T-helper 17 cell (primary cell): Measurements from ENCODE around the gene SEMA5A. TPM values are rescaled to one million over a fixed set of nuclear protein-coding genes. Genes with fewer than 3 reads are reported as not detected.
"Not testable (repeated sequence)": the region's sequence is repeated elsewhere in the genome, so short reads cannot be mapped to it uniquely, and the experiment has no call there.

Source experiments
- ATAC-seq: fragments of 150-1000 bp; cut with Tn5 transposase; 2 replicates; pipeline ENCODE4 v1.10.0; 2021; ENCODE audit warnings: mild to moderate bottlenecking, moderate library complexity
- DNase-seq, 3 donors: peaks; one replicate each; pipeline versions ENCODE4 v3.0.0 to v3.0.0-alpha.2; 2020 to 2021
- H3K9me3 ChIP-seq: one replicate; pipeline ENCODE4 v1.7.0; 2013; ENCODE audit warnings: low read length, mild to moderate bottlenecking; ENCODE audit not compliant: control insufficient read depth, poor library complexity, severe bottlenecking
- H3K27ac Mint-ChIP-seq: one replicate; pipeline ENCODE4 v1.8.0; 2022; ENCODE audit warnings: mild to moderate bottlenecking, moderate library complexity, mixed read lengths
- H3K27me3 Mint-ChIP-seq: one replicate; pipeline ENCODE4 v1.8.0; 2022; ENCODE audit warnings: mixed read lengths
- H3K36me3 Mint-ChIP-seq: one replicate; pipeline ENCODE4 v1.8.0; 2022; ENCODE audit warnings: low read depth, mixed read lengths
- H3K4me1 Mint-ChIP-seq: one replicate; pipeline ENCODE4 v1.8.0; 2022; ENCODE audit warnings: mild to moderate bottlenecking, mixed read lengths
- H3K4me3 Mint-ChIP-seq: one replicate; pipeline ENCODE4 v1.8.0; 2022; ENCODE audit warnings: mild to moderate bottlenecking, moderate library complexity, mixed read lengths
- total RNA-seq, 4 donors: library from RNA in 2 of 4; stranded (reverse) in 2 of 4; gene quantifications; one replicate each; pipeline ENCODE4 v1.2.3 and lab custom pipeline; 2022 to 2026

Gene SEMA5A
- total RNA-seq, 2 donors from 2014 or later, result 0.75 to 0.94 TPM

DNA sequence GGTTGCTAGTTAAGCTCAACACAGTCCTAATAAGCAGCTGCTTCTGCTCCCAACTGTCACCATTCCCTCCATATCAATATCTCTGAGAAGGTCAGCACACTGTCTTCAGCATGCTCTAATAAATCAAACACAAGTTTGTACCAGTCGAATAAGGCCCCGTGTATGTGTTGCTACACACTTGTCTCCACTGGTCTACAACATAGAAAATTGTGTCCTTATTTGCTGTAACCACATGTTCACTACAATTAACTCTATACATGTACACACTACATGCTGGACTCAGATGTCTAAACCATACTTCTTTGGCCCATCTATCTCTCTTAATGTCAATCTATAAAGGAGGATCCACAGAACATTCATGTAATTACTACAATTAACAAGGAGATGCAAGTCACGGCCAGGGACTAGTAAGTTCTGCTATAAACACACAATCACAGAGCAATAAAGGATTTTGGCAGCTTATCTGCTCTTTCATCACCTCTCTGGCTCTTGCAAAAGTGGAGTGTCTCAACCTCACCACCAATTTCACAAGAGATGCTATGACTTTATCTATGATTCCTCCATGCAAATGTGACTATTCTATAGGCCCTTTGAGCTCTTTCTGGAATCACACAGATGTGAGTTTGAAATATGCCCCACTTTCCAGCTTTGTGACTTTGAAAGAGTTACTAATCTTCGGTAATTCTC lies 143.9 kb downstream of the SEMA5A start:
- Mint-ChIP-seq H3K27ac (no peak overlapping the region), H3K4me1 (no peaks in the 10 kb centered on the region), H3K4me3 (no peak overlapping the region), H3K36me3 (no peaks in the 10 kb centered on the region), H3K27me3 (no peaks in the 10 kb centered on the region)
- ATAC-seq (no peak), DNase-seq (no peak)
- H3K9me3 ChIP-seq, result no peaks in the 10 kb centered on the region

DNA sequence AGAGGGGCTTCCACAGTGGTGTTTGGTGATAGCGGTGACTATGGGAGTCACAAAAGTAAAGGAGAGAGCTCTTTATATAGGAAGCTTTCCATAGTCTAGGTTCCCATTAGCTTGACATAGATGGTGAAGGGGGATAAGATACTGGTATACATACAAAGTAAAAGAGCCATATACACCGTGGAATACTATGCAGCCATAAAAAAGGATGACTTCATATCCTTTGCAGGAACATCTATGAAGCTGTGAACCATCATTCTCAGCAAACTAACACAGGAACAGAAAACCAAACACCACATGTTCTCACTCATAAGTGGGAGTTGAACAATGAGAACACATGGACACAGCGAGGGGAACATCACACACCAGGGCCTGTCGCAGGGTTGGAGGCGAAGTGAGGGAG lies 146.1 kb downstream of the SEMA5A start:
- not testable (repeated sequence) for H3K27ac Mint-ChIP-seq, ATAC-seq, H3K4me3 Mint-ChIP-seq, H3K4me1 Mint-ChIP-seq, H3K9me3 ChIP-seq, H3K27me3 Mint-ChIP-seq, H3K36me3 Mint-ChIP-seq, DNase-seq

DNA sequence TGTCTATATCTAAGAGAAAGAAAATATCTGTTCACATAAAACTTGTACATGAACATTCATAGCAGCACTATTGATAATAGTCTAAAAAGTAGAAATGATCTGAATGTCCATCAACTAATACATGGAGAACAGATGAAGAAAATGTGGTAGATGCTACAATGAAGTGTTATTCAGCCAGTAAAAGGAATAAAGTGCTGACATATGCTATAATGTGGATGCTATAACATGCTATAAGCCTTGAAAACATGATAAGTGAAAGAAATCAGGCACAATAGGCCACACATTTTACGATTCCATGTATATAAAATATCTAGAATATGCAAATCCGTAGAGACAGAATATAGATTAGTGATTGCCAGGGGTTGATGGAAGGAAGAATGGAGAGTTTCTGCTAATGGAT lies 146.8 kb downstream of the SEMA5A start:
- no peaks in the 10 kb centered on the region for H3K4me1 Mint-ChIP-seq
- H3K4me3 Mint-ChIP-seq, result no peak overlapping the region
- no peak for DNase-seq
- ATAC-seq, result no peak
- no peak overlapping the region for H3K27ac Mint-ChIP-seq
- H3K9me3 ChIP-seq, result no peaks in the 10 kb centered on the region
- no peaks in the 10 kb centered on the region for H3K27me3 Mint-ChIP-seq
- no peaks in the 10 kb centered on the region for H3K36me3 Mint-ChIP-seq

DNA sequence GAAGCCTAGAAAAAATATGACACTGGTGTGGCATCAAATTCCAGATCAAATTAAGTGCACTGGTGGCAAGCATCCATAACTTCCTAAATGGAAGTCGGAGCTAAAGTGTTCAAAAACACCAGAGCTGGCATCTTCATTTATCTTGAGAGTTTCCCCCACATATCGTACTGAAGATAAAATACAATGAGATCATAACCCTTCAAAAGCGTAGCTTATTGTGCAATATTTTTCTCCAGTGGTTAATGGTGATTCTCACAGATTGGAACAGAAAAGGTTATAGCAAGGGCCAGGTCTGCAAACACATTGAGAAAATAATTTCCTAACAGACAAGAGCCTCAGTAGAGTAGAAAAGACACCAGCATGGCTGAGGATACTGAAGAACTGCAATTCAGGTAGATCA lies 147.6 kb downstream of the SEMA5A start:
- Mint-ChIP-seq H3K4me1 (no peaks in the 10 kb centered on the region), H3K4me3 (no peak overlapping the region), H3K27me3 (no peaks in the 10 kb centered on the region), H3K27ac (no peak overlapping the region), H3K36me3 (no peaks in the 10 kb centered on the region)
- H3K9me3 ChIP-seq, result no peaks in the 10 kb centered on the region
- ATAC-seq, result no peak
- DNase-seq, result no peak

DNA sequence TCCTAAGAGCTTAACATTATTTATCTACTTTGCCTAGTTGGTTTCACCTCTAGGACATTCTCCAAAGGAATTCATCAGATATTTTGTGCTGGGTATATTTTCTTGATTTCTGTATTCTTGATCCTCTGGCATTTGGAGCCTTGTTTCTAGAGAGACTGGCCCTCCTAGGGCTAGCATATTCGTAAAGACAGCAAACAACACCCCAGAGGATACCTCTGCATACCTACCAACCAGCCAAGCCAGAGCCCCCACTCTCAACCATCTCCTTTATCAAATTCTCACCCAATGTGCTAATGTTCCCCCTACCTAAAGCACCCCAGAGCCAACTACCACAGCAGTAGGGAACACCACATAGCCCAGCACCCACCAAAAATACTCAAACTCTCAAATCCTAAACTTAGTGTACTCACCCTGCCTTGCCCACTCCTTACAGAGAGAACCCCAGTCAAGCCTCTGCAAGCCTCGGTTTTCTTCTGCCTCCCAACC lies 149.5 kb downstream of the SEMA5A start:
- no peak overlapping the region for H3K4me3 Mint-ChIP-seq
- ATAC-seq, result no peak
- no peak for DNase-seq
- no peaks in the 10 kb centered on the region for H3K9me3 ChIP-seq
- no peaks in the 10 kb centered on the region for H3K27me3 Mint-ChIP-seq
- no peaks in the 10 kb centered on the region for H3K36me3 Mint-ChIP-seq
- no peak overlapping the region for H3K27ac Mint-ChIP-seq
- H3K4me1 Mint-ChIP-seq, result no peaks in the 10 kb centered on the region

DNA sequence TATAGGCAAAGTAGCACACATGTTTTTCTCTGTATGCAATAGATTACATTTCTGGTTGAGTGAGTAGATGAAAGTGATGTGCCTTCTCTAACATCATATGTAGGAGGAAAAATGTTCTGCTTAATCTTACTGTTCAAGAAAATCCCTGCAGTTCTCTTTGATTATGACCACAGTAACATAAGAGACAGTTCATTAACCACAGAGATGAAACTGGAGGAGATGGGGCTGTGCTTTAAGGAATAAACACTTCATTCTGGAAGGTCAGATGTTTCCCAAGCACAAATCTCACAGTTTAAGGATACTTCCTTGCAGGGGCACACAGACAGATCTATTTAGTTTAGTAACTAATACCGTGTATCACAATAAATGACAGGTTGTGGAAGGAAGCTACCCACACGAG lies 150.2 kb downstream of the SEMA5A start:
- H3K36me3 Mint-ChIP-seq, result no peaks in the 10 kb centered on the region
- H3K4me3 Mint-ChIP-seq, result no peak overlapping the region
- no peaks in the 10 kb centered on the region for H3K27me3 Mint-ChIP-seq
- no peaks in the 10 kb centered on the region for H3K9me3 ChIP-seq
- no peak overlapping the region for H3K27ac Mint-ChIP-seq
- no peaks in the 10 kb centered on the region for H3K4me1 Mint-ChIP-seq
- ATAC-seq, result no peak
- DNase-seq, result no peak

DNA sequence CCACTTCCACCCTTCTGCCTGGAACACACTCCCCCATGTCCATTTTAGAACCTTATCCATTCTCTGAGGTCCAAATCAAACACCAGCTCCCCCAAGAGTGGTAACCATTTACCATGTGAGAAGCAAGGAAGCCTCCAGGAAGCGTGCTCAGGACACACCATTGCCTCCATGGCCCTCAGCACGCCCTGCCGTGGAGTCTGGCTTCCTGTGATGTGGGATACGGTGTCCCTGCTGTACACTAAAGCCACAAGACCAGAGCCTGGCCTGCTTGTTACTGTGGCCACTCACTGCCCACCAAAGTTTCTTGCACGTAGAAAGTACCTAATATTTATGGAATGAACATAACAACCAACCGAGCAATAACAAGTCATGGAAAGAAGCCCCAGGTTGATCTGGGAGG lies 151.7 kb downstream of the SEMA5A start:
- no peak for ATAC-seq
- H3K4me3 Mint-ChIP-seq, result no peak overlapping the region

DNA sequence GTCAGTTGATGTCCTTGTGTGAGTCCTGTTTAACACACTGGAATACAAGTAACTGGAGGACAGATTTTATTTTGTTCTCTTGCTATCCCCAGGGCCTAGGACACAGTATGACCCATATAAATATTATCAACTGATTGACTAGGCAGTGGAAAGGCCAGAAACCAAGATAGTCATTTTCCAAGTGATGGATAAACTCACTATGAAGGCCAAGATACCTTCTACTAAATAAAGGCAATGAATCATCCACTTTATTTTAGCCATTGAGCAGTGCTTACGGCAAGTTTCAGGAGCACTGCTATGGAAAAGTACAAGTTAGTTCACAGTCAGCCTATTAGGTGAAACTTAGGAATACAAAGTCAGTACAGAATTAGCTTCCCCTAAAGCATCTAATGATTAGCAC lies 153.2 kb downstream of the SEMA5A start:
- H3K4me1 Mint-ChIP-seq, result no peaks in the 10 kb centered on the region
- no peak overlapping the region for H3K27ac Mint-ChIP-seq
- H3K27me3 Mint-ChIP-seq, result no peaks in the 10 kb centered on the region
- H3K9me3 ChIP-seq, result no peaks in the 10 kb centered on the region
- ATAC-seq (no peak), DNase-seq (no peak)
- H3K4me3 Mint-ChIP-seq, result no peak overlapping the region
- H3K36me3 Mint-ChIP-seq, result no peaks in the 10 kb centered on the region

More for the DNA sequence above, 151.7 kb downstream of the SEMA5A start:
- no peak for DNase-seq
- H3K27ac Mint-ChIP-seq, result no peak overlapping the region
- no peaks in the 10 kb centered on the region for H3K27me3 Mint-ChIP-seq
- no peaks in the 10 kb centered on the region for H3K9me3 ChIP-seq
- no peaks in the 10 kb centered on the region for H3K36me3 Mint-ChIP-seq
- no peaks in the 10 kb centered on the region for H3K4me1 Mint-ChIP-seq

DNA sequence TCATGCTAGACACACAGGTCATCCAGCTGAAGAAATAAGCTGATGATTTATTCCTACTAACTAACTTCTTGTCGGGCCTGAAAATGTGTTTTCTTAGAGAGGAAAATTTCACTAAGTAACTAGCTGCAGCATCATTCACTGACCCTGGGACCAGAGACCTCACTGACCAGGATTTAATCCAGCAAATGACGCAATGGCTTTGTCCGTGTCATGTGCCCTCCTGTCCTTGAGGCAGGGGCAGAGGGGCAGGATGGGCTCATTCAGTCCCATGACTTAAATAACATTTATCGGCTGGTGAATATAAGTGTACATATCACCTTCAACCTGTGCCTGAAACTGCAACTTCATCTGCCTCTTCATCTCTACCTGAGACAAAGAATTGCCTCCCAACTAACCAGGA lies 154.8 kb downstream of the SEMA5A start:
- DNase-seq, result no peak
- no peak for ATAC-seq
- Mint-ChIP-seq H3K27ac (no peak overlapping the region), H3K27me3 (no peaks in the 10 kb centered on the region), H3K4me3 (no peak overlapping the region), H3K4me1 (no peaks in the 10 kb centered on the region), H3K36me3 (no peaks in the 10 kb centered on the region)
- no peaks in the 10 kb centered on the region for H3K9me3 ChIP-seq

DNA sequence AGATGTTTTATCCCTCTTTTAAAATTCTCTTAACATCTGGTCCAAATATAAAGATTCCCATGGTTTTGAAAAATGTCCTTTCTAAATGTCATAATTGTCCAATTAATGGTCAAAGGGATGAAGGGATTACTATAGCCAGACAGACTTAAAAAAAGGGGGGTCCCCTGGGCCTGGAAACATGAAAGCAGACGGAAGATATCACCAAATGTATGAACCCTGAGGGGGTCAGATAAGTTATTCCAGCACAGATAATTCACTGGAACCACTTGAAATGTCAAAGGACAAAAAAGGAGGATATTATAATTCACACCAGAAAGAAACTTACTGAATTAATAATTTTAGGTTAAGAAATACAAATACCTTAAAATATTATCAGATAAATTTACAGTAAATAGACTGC lies 155.8 kb downstream of the SEMA5A start:
- DNase-seq (no peak), ATAC-seq (no peak)
- no peaks in the 10 kb centered on the region for H3K9me3 ChIP-seq
- no peak overlapping the region for H3K4me3 Mint-ChIP-seq
- no peaks in the 10 kb centered on the region for H3K36me3 Mint-ChIP-seq
- H3K4me1 Mint-ChIP-seq, result no peaks in the 10 kb centered on the region
- H3K27me3 Mint-ChIP-seq, result no peaks in the 10 kb centered on the region
- H3K27ac Mint-ChIP-seq, result no peak overlapping the region

DNA sequence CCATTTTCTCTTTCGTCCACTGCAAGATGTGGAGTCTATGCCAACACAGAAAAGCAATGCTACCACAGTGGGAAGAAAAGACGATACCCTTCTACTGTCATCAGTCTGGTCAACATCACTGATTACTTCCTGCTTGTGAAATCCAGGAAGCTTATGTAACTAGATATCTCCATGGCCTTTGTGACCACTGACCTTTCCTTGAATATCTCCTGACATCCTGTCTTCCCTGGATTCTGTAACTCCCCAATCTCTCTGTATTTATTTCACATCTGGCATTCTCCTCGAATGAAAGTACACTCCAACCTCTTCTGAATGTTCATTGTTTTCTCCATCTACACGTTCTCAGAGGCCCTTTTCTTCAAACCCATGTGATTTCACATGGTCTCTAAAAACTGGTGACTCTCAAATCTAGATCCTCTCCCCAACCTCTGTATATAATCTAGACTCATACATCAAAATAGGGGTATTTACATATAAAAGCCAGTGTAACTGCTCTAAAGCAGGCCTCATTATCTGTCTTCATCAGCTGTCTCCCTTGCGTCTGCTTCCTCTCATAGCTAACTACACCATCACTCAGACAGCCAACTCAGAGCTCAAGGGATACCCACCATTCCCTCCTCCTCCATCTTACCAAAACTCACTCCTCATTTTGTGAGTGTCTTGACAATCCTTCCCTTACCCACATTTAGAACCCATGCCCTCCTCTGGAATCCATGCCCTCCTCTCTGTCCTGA lies 156.8 kb downstream of the SEMA5A start:
- DNase-seq, result no peak
- H3K36me3 Mint-ChIP-seq, result no peaks in the 10 kb centered on the region
- no peak overlapping the region for H3K4me3 Mint-ChIP-seq
- no peak overlapping the region for H3K27ac Mint-ChIP-seq
- no peak for ATAC-seq
- H3K27me3 Mint-ChIP-seq, result no peaks in the 10 kb centered on the region
- no peaks in the 10 kb centered on the region for H3K4me1 Mint-ChIP-seq
- no peaks in the 10 kb centered on the region for H3K9me3 ChIP-seq

DNA sequence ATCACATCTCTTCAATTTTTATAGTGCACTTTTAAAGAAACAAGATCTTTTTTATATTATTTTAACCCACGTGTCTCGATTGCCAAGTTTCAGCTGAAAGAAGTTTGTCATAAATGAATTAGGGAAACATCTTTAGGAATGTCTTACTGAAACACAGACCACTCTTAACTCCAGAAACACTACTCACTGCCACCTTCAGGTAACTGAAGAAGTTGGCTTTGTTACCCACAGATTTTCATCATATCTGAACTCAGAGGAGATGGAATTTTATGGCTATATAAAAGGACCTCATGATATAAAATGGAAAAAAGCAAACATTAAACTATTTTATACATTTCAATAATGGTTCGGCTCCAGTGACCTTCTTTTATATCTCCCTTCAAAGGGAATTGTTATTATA lies 158.0 kb downstream of the SEMA5A start:
- no peak for DNase-seq
- H3K4me1 Mint-ChIP-seq, result no peaks in the 10 kb centered on the region
- no peaks in the 10 kb centered on the region for H3K36me3 Mint-ChIP-seq

DNA sequence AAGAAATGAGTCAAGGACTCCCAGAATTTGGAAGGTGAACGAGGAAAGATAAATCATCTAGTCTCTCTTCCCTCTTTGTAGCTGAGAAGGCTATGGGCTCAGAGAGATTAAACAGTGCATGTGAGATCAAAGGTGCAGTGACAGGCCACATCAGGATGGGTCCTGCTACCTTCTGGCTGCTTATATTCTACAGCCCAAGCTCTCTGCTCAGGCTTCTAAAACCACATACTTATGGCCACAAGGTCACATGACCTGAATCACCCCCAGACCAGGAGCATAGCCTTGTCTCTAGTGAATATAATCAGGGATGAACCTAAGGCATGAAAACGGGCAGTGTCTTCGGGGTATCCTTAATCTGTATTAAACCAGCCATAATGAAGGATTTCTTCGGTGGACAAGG lies 158.9 kb downstream of the SEMA5A start:
- no peak for ATAC-seq
- no peaks in the 10 kb centered on the region for H3K4me1 Mint-ChIP-seq
- H3K27ac Mint-ChIP-seq, result no peak overlapping the region
- H3K27me3 Mint-ChIP-seq, result no peaks in the 10 kb centered on the region
- no peaks in the 10 kb centered on the region for H3K36me3 Mint-ChIP-seq
- H3K4me3 Mint-ChIP-seq, result no peak overlapping the region
- H3K9me3 ChIP-seq, result no peaks in the 10 kb centered on the region
- DNase-seq, result no peak

More for the DNA sequence above, 158.0 kb downstream of the SEMA5A start:
- Mint-ChIP-seq H3K27me3 (no peaks in the 10 kb centered on the region), H3K27ac (no peak overlapping the region), H3K4me3 (no peak overlapping the region)
- no peaks in the 10 kb centered on the region for H3K9me3 ChIP-seq
- ATAC-seq, result no peak

DNA sequence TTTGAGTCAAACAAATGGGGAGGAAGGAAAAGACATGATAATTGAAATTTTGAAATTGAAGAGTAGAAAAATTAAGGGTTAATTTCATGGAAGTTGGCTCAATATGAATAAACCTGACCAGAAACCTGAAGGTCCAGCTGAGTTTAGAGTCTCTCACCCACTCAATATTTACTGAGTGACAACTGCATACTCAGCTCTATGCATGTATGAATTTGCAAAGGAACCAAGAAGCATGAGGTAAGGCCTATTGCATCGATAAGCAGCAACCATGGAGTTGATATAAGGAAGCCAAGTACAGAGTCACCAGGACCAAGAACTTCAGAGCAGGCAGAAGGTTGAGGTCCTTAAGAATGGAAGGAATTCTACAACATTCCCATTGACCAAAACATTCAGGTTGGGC lies 163.4 kb downstream of the SEMA5A start:
- no peaks in the 10 kb centered on the region for H3K9me3 ChIP-seq
- H3K27me3 Mint-ChIP-seq, result no peaks in the 10 kb centered on the region
- H3K36me3 Mint-ChIP-seq, result no peaks in the 10 kb centered on the region
- no peak for ATAC-seq
- H3K4me3 Mint-ChIP-seq, result no peak overlapping the region
- no peak for DNase-seq
- no peaks in the 10 kb centered on the region for H3K4me1 Mint-ChIP-seq
- no peak overlapping the region for H3K27ac Mint-ChIP-seq
